OCI-LY7 (cell line): ENCODE measurements around the gene FBXO31. TPM values are rescaled to one million over a fixed set of nuclear protein-coding genes. Genes with fewer than 3 reads are reported as not detected.
"Not testable (repeated sequence)": the region's sequence is repeated elsewhere in the genome, so short reads cannot be mapped to it uniquely, and the experiment has no call there.

Experiments
- BruUV-seq: library from RNA; stranded (reverse); fragments of 400-500 nt; replicated peaks from 2 replicates; lab custom pipeline; 2021; lab: Mats Ljungman, UMichigan
- CTCF ChIA-PET: fragments of 300-600 bp; sonication (Branson Sonifier 250); formaldehyde crosslinking; loops from one replicate; lab custom pipeline; 2022; ENCODE audit warnings: antibody characterized with exemption; ENCODE audit not compliant: unreplicated experiment; lab: Charles Lee
- POLR2A ChIA-PET: fragments of 300-600 bp; sonication (Branson Sonifier 250); formaldehyde crosslinking; loops from one replicate; lab custom pipeline; 2022; ENCODE audit warnings: antibody characterized with exemption; lab: Charles Lee
- DNase-seq: peaks from one replicate; pipeline ENCODE4 v3.0.0-alpha.2; 2015; ENCODE audit warnings: low spot score
- H2AFZ ChIP-seq: fragments of 200-600 bp; sonication (generic), shearing (Covaris generic); 2 replicates; pipeline ENCODE4 v1.6.1; 2014; ENCODE audit warnings: mild to moderate bottlenecking, antibody characterized with exemption, low read length, moderate library complexity
- H3K27ac ChIP-seq: fragments of 200-600 bp; sonication (generic); 2 replicates; pipeline ENCODE4 v1.5.1; 2014; ENCODE audit warnings: mixed run types, low read depth, mild to moderate bottlenecking, moderate library complexity, low read length, inconsistent platforms; ENCODE audit not compliant: poor library complexity, severe bottlenecking
- H3K36me3 ChIP-seq: fragments of 200-600 bp; sonication (generic); 2 replicates; pipeline ENCODE4 v1.6.1; 2014; ENCODE audit warnings: mild to moderate bottlenecking, antibody characterized with exemption, low read length, moderate library complexity, mixed read lengths; ENCODE audit not compliant: insufficient read depth
- H3K4me1 ChIP-seq: fragments of 200-600 bp; sonication (generic); 2 replicates; pipeline ENCODE4 v1.5.1; 2014; ENCODE audit warnings: mild to moderate bottlenecking, low read length; ENCODE audit not compliant: insufficient read depth, poor library complexity, severe bottlenecking
- H3K4me2 ChIP-seq: fragments of 200-600 bp; sonication (generic); 2 replicates; pipeline ENCODE4 v1.6.1; 2014; ENCODE audit warnings: mild to moderate bottlenecking, low read length
- H3K4me3 ChIP-seq: fragments of 200-600 bp; sonication (generic); 2 replicates; pipeline ENCODE4 v1.5.1; 2014; ENCODE audit warnings: mild to moderate bottlenecking, low read depth, low read length; ENCODE audit not compliant: poor library complexity, severe bottlenecking
- H3K79me2 ChIP-seq: fragments of 200-600 bp; sonication (generic); 2 replicates; pipeline ENCODE4 v1.6.1; 2016; ENCODE audit warnings: low read depth, mild to moderate bottlenecking, low read length, moderate library complexity, mixed read lengths; ENCODE audit not compliant: insufficient read depth
- H3K9me2 ChIP-seq: fragments of 200-600 bp; sonication (generic); 2 replicates; pipeline ENCODE4 v1.6.1; 2016; ENCODE audit warnings: mild to moderate bottlenecking, low read length, mixed read lengths; ENCODE audit not compliant: insufficient read depth
- H3K9me3 ChIP-seq: fragments of 200-600 bp; sonication (generic); 2 replicates; pipeline ENCODE4 v1.6.1; 2014; ENCODE audit warnings: mild to moderate bottlenecking, mixed run types, low read length, mixed read lengths
- H4K20me1 ChIP-seq: fragments of 200-600 bp; sonication (generic); 2 replicates; pipeline ENCODE4 v1.6.1; 2014; ENCODE audit warnings: mild to moderate bottlenecking, antibody characterized with exemption, low read length, moderate library complexity, mixed read lengths; ENCODE audit not compliant: insufficient read depth
- EZH2phosphoT487 ChIP-seq: fragments of 200-600 bp; sonication (generic); IDR thresholded peaks from 2 replicates; pipeline ENCODE4 v1.6.1; 2018; ENCODE audit warnings: low read depth, borderline replicate concordance, mild to moderate bottlenecking, mixed run types, antibody characterized with exemption, low read length, moderate library complexity, mixed read lengths
- intact Hi-C: fragments of 100-400 bp; cut with micrococcal nuclease; formaldehyde crosslinking; loops from one replicate; pipeline ENCODE4 v1.10.0; 2022; ENCODE audit not compliant: unreplicated experiment
- total RNA-seq, 2 experiments: library from RNA; depleted of rRNA in 1 of 2; stranded (reverse); fragments of >200 nt in 1 of 2; shearing (Covaris generic) in 1 of 2; gene quantifications; 2 replicates each; pipeline ENCODE4 v1.2.3, GENCODE V29; 2014 to 2022
- TF ChIP-seq, protein P1 (sequence below): fragments of 200-600 bp; sonication (generic); conservative IDR thresholded peaks from 2 replicates; pipeline ENCODE4 v1.5.1; 2014; ENCODE audit warnings: mild to moderate bottlenecking, antibody characterized with exemption, low read length, moderate library complexity, mixed read lengths

Gene FBXO31
- total RNA-seq, 2 experiments from 2014 or later = 26.0 to 32.4 TPM

DNA sequence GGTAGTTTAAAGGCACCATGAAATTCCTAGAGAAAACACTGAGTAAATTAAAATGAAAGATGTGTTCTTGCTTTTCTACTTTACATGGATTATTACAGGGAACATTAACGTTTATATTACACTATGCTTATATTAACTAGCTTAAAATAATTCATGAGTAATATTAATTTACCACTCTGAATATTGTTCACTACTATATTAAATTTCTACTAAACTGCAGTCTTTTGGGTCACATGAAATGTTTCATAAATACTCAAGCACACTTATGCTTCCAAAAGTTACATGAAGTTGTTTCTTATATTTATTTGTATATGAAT is 5.2 kb upstream of the FBXO31 start:
- ChIA-PET CTCF (no interaction called here), POLR2A (interaction anchor here (0.6 to 1.4 kb wide), 3 partner anchors 8 to 486 kb away, joined by 3 to 9 read pairs (median 6); no protein-coding TSS in a partner anchor)
- peaks cover 9% of the 10 kb centered on the region for H4K20me1 ChIP-seq
- BruUV-seq = TSS peak; percentile 58
- peak overlapping the region; percentile 48 for H3K4me3 ChIP-seq
- intact Hi-C loops = loop anchor here (10.0 kb wide), 2 partner anchors 386 to 1484 kb away; no protein-coding TSS in a partner anchor
- TF ChIP-seq, protein P1, sequence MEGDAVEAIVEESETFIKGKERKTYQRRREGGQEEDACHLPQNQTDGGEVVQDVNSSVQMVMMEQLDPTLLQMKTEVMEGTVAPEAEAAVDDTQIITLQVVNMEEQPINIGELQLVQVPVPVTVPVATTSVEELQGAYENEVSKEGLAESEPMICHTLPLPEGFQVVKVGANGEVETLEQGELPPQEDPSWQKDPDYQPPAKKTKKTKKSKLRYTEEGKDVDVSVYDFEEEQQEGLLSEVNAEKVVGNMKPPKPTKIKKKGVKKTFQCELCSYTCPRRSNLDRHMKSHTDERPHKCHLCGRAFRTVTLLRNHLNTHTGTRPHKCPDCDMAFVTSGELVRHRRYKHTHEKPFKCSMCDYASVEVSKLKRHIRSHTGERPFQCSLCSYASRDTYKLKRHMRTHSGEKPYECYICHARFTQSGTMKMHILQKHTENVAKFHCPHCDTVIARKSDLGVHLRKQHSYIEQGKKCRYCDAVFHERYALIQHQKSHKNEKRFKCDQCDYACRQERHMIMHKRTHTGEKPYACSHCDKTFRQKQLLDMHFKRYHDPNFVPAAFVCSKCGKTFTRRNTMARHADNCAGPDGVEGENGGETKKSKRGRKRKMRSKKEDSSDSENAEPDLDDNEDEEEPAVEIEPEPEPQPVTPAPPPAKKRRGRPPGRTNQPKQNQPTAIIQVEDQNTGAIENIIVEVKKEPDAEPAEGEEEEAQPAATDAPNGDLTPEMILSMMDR = no peak
- TF ChIP-seq EZH2phosphoT487 = no peak
- peak overlapping the region; percentile 85 for H3K27ac ChIP-seq
- H3K4me1 ChIP-seq = peaks cover 50% of the 10 kb centered on the region
- H3K9me2 ChIP-seq = no peaks in the 10 kb centered on the region
- no peaks in the 10 kb centered on the region for H3K9me3 ChIP-seq
- no peaks in the 10 kb centered on the region for H3K36me3 ChIP-seq
- H2AFZ ChIP-seq = peak overlapping the region; percentile 51; the same call in 1 of the 2 replicates
- DNase-seq = no peak
- peaks cover 11% of the 10 kb centered on the region; the same call in 1 of the 2 replicates for H3K79me2 ChIP-seq
- H3K4me2 ChIP-seq = peak overlapping the region; percentile 78

- Histone ChIP-seq H3K4me2 (peak overlapping the region; percentile 78), H3K4me1 (peaks cover 44% of the 10 kb centered on the region), H3K9me2 (no peaks in the 10 kb centered on the region), H3K79me2 (peaks cover 5% of the 10 kb centered on the region; the same call in 1 of the 2 replicates), H3K27ac (peak overlapping the region; percentile 85), H2AFZ (peak overlapping the region; percentile 51; the same call in 1 of the 2 replicates), H4K20me1 (peaks cover 3% of the 10 kb centered on the region; the same call in 1 of the 2 replicates), H3K9me3 (no peaks in the 10 kb centered on the region), H3K36me3 (no peaks in the 10 kb centered on the region), H3K4me3 (peak overlapping the region; percentile 51)
- peak; percentile 97 for DNase-seq
- intact Hi-C loops = loop anchor here (10.0 kb wide), 2 partner anchors 387 to 1483 kb away; no protein-coding TSS in a partner anchor
- TF ChIP-seq EZH2phosphoT487 = no peak
- TF ChIP-seq, protein P1 = no peak
- CTCF ChIA-PET = interaction anchor here (1.1 kb wide), 1 partner anchor 11 kb away, joined by 4 read pairs; no protein-coding TSS in a partner anchor
- POLR2A ChIA-PET = interaction anchor here (0.9 to 1.4 kb wide), 3 partner anchors 9 to 487 kb away, joined by 3 to 9 read pairs (median 6); partner anchors contain the start of gene C16orf95
- no TSS peak for BruUV-seq
These were observed 4.6 kb upstream of the FBXO31 start for GRCh38 chr16:87387942-87388817.

GRCh38 chr16:87384875-87385167 is 1.2 kb upstream of the FBXO31 start:
- not testable (repeated sequence) for DNase-seq, H3K36me3 ChIP-seq, H3K9me3 ChIP-seq, H3K9me2 ChIP-seq, BruUV-seq
- Histone ChIP-seq H3K4me1 (peaks cover 59% of the 10 kb centered on the region), H3K4me3 (peak overlapping the region; percentile 93), H3K4me2 (peak overlapping the region; percentile 77), H4K20me1 (peaks cover 11% of the 10 kb centered on the region; the same call in 1 of the 2 replicates), H3K79me2 (peaks cover 30% of the 10 kb centered on the region), H3K27ac (peak overlapping the region; percentile 74), H2AFZ (peak overlapping the region; percentile 63; the same call in 1 of the 2 replicates)
- POLR2A ChIA-PET = interaction anchor here (3.8 kb wide), 1 partner anchor 67 kb away, joined by 19 read pairs; the partner anchor contains the start of gene C16orf95
- CTCF ChIA-PET = interaction anchor here (0.7 kb wide), 1 partner anchor 10 kb away, joined by 3 read pairs; no protein-coding TSS in a partner anchor
- intact Hi-C loops = loop anchor here (10.0 kb wide), 2 partner anchors 390 to 1480 kb away; no protein-coding TSS in a partner anchor
